Measurements from ENCODE around the gene GNAT1.

- TF ChIP-seq POLR2A (IDR thresholded peaks at IDR 0.05) (no peak), CTCF (IDR thresholded peaks at IDR 0.05) (no peak)
Observed at GRCh38 chr3:50170689-50171088, 20.7 kb upstream of the GNAT1 start.

Measured in breast epithelium (tissue), 3 donors.